Pancreas (tissue), 10 donors: ENCODE data around the gene FKBP1C. TPM values are rescaled to one million over a fixed set of nuclear protein-coding genes. Genes with fewer than 3 reads are reported as not detected.

ENCODE experiments used
- ATAC-seq, 4 donors: fragments of 200-7000 bp; cut with Tn5 transposase; one replicate each; pipeline versions ENCODE4 v1.8.0 to v1.9.1; 2020; ENCODE audit warnings: mild to moderate bottlenecking in 4 of 4, moderate library complexity in 4 of 4
- DNase-seq, 6 donors: peaks; one replicate each; pipeline ENCODE4 v3.0.0-alpha.2; 2020
- FAIRE-seq: peaks from 2 replicates; lab custom pipeline; 2012; peaks lifted over from hg19 to GRCh38; lab: Jason Lieb, UNC
- H3K27ac ChIP-seq, 4 donors: fragments of 200-600 bp; sonication (generic); 1 replicate in 3 of 4; 2 replicates in 1 of 4; pipeline versions ENCODE4 v1.5.0 to v1.8.0; 2020
- H3K27me3 ChIP-seq, 4 donors: fragments of 200-600 bp; one replicate each; pipeline ENCODE4 v1.8.0; 2021
- H3K36me3 ChIP-seq, 3 donors: fragments of 200-600 bp; sonication (generic) in 1 of 3; one replicate each; pipeline versions ENCODE4 v1.5.0 to v1.8.0; 2020 to 2021
- H3K4me1 ChIP-seq, 3 donors: fragments of 200-600 bp; one replicate each; pipeline ENCODE4 v1.8.0; 2021
- H3K4me3 ChIP-seq, 4 donors: fragments of 200-600 bp; sonication (generic) in 2 of 4; one replicate each; pipeline versions ENCODE4 v1.5.0 to v1.8.0; 2020 to 2021
- H3K9me3 ChIP-seq, 4 donors: fragments of 200-600 bp; one replicate each; pipeline ENCODE4 v1.8.0; 2021
- WGBS, 2 donors: extraction: QIAGEN DNeasy Blood & Tissue Kit; methylation state at CpG; one replicate each; pipeline ENCODE4 v1.1.7; 2013; 5-methylcytosine and 5-hydroxymethylcytosine counted together
- intact Hi-C, 3 donors: fragments of 100-400 bp; cut with DNase I; formaldehyde crosslinking; loops; one replicate each; pipeline versions ENCODE4 v1.11.1 to v1.14.2; 2022
- polyA plus RNA-seq, 2 donors: library from polyadenylated mRNA; stranded (reverse); fragments of 200-250 nt; gene quantifications; one replicate each; pipeline ENCODE4 v1.2.3, GENCODE V29; 2013
- total RNA-seq, 6 donors: library from RNA; stranded (reverse); fragmentation: NEBNext Ultra II Directional in 4 of 6; extraction: Animal tissue kit (Norgen Biotek cat#: 25700) in 4 of 6; gene quantifications; one replicate each; pipeline versions ENCODE4 v1.2.1 to v1.2.4, GENCODE V29; 2021 to 2023
- TF ChIP-seq, protein P1 (sequence below), 4 donors: fragments of 200-600 bp; sonication (generic) in 3 of 4; IDR thresholded peaks; one replicate each; pipeline versions ENCODE4 v1.5.0 to v1.8.0; 2021; ENCODE audit warnings: antibody characterized with exemption in 4 of 4
- donor health status: healthy with polysubstance abuse.
- donor health status: DM: no; HTN: no; CAD: no; lungs with moderate emphysema.
- donor health status: DM: no; HTN: no; CAD: no.
- donor health status: control.
- donor health status: control.
- donor health status: Bipolar disorder and iron deficiency.
- donor health status: DM: yes; HTN: yes; CAD: no.
- donor health status: DM: no; HTN: no; CAD: no.
- donor health status: DM: no; HTN: no; CAD: no.
- donor health status: DM: yes; HTN: yes; CAD: no.

Gene FKBP1C
- total and polyA plus RNA-seq, 8 donors: 0.17 to 1.0 (median 0.48) TPM; not detected in 4

DNA sequence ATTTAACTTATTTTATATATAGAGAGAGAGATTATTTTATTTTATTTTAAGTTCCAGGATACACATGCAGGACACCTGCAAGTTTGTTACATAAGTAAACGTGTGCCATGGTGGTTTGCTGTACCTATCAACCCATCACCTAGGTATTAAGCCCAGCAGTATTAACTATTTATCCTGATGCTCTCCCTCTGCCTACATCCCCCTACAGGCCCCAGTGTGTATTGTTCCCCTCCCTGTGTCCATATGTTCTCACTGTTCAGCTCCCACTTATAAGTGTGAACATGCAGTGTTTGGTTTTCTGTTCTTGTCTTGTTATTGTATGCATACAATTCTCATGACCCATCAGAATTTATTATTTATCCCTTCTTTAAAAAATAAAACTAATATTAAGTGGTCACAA is 34.6 kb downstream of the FKBP1C start:
- intact Hi-C loops: no loop called here
- Histone ChIP-seq H3K4me3 (no peak overlapping the region), H3K9me3 (no peaks in the 10 kb centered on the region), H3K27ac (no peak overlapping the region), H3K4me1 (no peaks in the 10 kb centered on the region), H3K36me3 (no peaks in the 10 kb centered on the region), H3K27me3 (no peaks in the 10 kb centered on the region)
- DNase-seq (no peak), ATAC-seq (no peak), FAIRE-seq (no peak)
- 60 to 86% methylated on average over 1 of the region's 1 CpG for WGBS, 2 donors
- TF ChIP-seq, protein P1, sequence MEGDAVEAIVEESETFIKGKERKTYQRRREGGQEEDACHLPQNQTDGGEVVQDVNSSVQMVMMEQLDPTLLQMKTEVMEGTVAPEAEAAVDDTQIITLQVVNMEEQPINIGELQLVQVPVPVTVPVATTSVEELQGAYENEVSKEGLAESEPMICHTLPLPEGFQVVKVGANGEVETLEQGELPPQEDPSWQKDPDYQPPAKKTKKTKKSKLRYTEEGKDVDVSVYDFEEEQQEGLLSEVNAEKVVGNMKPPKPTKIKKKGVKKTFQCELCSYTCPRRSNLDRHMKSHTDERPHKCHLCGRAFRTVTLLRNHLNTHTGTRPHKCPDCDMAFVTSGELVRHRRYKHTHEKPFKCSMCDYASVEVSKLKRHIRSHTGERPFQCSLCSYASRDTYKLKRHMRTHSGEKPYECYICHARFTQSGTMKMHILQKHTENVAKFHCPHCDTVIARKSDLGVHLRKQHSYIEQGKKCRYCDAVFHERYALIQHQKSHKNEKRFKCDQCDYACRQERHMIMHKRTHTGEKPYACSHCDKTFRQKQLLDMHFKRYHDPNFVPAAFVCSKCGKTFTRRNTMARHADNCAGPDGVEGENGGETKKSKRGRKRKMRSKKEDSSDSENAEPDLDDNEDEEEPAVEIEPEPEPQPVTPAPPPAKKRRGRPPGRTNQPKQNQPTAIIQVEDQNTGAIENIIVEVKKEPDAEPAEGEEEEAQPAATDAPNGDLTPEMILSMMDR (IDR thresholded peaks at IDR 0.05): no peak

DNA sequence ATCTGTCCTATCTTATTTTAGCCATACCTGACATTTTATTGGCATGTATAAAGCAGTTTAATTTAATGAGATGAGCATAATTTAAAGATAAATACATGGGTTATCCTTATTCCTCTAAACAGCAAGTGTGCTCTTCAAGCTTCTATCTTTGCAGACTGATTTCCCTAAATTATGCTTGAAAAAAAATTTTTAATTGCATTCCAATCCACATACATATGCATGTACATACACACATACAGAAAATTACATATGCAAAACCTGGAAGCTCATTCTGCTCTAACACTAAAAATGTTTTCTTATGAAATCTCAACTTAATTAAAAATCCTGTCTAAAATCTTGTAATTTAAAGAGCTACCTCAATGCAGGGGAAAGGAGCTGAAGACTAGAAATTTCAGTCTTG is 35.3 kb downstream of the FKBP1C start:
- no peak for FAIRE-seq
- TF ChIP-seq, protein P1 (IDR thresholded peaks at IDR 0.05): no peak

DNA sequence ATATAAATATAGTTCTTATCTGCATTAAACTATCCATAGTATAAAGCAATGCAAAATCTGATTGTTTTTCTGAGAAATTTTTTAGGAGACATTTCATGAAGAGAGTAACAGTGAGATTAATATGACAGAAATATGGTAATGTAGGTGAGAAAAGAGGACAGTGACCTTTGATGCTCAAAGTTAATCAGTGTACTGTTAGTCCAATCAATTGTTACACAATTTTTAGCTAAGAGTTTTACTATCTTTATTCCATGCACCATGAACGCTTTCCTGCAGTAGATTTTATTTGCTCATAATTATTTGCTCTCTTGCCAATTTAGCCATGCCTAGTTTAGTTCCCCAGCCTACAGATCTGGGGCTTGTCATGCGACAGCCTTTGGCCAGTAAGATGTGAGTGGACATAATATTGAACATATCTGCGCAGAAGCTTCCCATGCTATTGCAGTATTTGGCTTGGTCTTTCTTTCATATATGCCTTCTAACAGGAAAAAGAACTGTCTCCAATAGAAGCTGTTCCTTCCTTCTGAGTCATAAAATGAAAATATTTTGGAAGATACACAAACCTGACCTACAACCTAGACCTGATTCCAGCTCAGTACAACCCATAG is 38.7 kb downstream of the FKBP1C start:
- H3K4me1 ChIP-seq: no peaks in the 10 kb centered on the region
- no peak overlapping the region for H3K27ac ChIP-seq
- DNase-seq (no peak), ATAC-seq (no peak), FAIRE-seq (no peak)
- H3K27me3 ChIP-seq: no peaks in the 10 kb centered on the region
- intact Hi-C loops: no loop called here
- H3K36me3 ChIP-seq: no peaks in the 10 kb centered on the region
- no peak overlapping the region for H3K4me3 ChIP-seq
- no peaks in the 10 kb centered on the region for H3K9me3 ChIP-seq
- WGBS, 2 donors: 63 to 68% methylated on average over 3 of the region's 3 CpGs
- TF ChIP-seq, protein P1 (IDR thresholded peaks at IDR 0.05): no peak

More for the DNA sequence above, 35.3 kb downstream of the FKBP1C start:
- intact Hi-C loops: no loop called here
- H3K27ac ChIP-seq: no peak overlapping the region
- H3K4me3 ChIP-seq: no peak overlapping the region
- no peaks in the 10 kb centered on the region for H3K4me1 ChIP-seq
- no peaks in the 10 kb centered on the region for H3K9me3 ChIP-seq
- DNase-seq: no peak
- H3K27me3 ChIP-seq: no peaks in the 10 kb centered on the region
- no peak for ATAC-seq
- H3K36me3 ChIP-seq: no peaks in the 10 kb centered on the region

DNA sequence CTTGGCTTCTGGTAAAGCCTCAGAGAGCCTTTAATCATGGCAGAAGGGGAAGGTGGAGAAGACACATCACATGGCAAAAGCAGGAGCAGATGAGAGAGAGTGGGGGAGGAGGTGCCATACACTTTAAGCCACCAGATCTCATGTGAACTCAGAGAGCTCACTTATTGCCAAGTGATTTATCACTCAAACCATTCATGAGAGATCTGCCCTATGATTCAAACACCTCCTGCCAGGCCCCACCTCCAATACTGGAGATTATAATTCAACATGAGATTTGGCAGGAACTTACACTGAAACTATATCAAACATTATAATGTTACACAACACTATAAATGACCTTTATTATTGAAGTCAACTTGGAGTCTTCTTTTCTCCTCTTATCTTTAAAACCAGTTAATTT is 47.9 kb downstream of the FKBP1C start:
- Histone ChIP-seq H3K27ac (no peak overlapping the region), H3K9me3 (no peaks in the 10 kb centered on the region), H3K4me1 (no peaks in the 10 kb centered on the region), H3K36me3 (no peaks in the 10 kb centered on the region), H3K27me3 (no peaks in the 10 kb centered on the region), H3K4me3 (no peak overlapping the region)
- DNase-seq (no peak), FAIRE-seq (no peak), ATAC-seq (peak in 1 of 4 donors; percentile 32)
- TF ChIP-seq, protein P1 (IDR thresholded peaks at IDR 0.05): no peak
- intact Hi-C loops: no loop called here

DNA sequence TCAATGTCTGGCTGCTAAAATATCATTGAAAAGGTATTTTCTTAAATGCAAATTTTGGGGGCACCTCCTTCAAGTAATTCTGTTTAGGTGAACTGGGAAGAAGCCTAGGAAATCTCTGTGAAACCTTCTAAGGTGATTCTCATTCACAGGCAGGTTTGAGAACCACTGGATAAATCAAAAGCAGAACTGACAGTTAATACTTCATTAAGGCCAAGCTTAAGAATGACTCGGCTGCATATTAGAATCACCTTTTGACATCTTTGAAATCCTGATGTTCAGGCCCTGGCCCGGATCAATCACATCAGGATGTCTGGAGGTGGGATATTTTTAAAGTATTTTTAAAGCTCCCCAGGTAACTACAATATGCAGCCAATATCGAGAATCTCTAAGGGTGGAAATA is 50.6 kb downstream of the FKBP1C start:
- no peaks in the 10 kb centered on the region for H3K9me3 ChIP-seq
- H3K27me3 ChIP-seq: no peaks in the 10 kb centered on the region
- intact Hi-C loops: no loop called here
- FAIRE-seq (no peak), DNase-seq (no peak), ATAC-seq (no peak)
- no peak overlapping the region for H3K4me3 ChIP-seq
- TF ChIP-seq, protein P1 (IDR thresholded peaks at IDR 0.05): no peak
- H3K36me3 ChIP-seq: no peaks in the 10 kb centered on the region
- 52 to 76% methylated on average over 3 of the region's 3 CpGs for WGBS, 2 donors
- H3K27ac ChIP-seq: no peak overlapping the region
- no peaks in the 10 kb centered on the region for H3K4me1 ChIP-seq

Other genes with a start within 250 kb of the FKBP1C start
- under 1 TPM in 3 of 6 donors, not detected in 3; 0.19 to 0.52 (median 0.22) TPM for gene LGSN, start 108.5 kb downstream of the FKBP1C start, total RNA-seq
- gene LGSN, start 108.5 kb downstream of the FKBP1C start, polyA plus RNA-seq: under 1 TPM; 0.04 to 0.12 TPM